SK-N-SH (cell line): ENCODE measurements around the gene TPST2.

Source experiments
- CTCF ChIP-seq: fragments of 200-600 bp; sonication (generic); IDR thresholded peaks from 2 replicates; pipeline ENCODE4 v1.6.1; 2017; ENCODE audit warnings: antibody characterized with exemption, mild to moderate bottlenecking, moderate library complexity
- POLR2AphosphoS5 ChIP-seq: IDR thresholded peaks from 2 replicates; pipeline ENCODE4 v1.6.1; 2012; ENCODE audit warnings: low read depth, low read length

GRCh38 chr22:26487996-26488395 is 101.9 kb downstream of the TPST2 start:
- TF ChIP-seq CTCF (no peak), POLR2AphosphoS5 (no peak)
